Parathyroid adenoma (tissue), 2 donors: ENCODE results near the gene PLCH2.

Source experiments
- H2AFZ ChIP-seq: fragments of 300-600 bp; sonication (generic); one replicate; pipeline ENCODE4 v1.7.0; 2017; ENCODE audit warnings: antibody characterized with exemption, mild to moderate bottlenecking
- H3K27ac ChIP-seq: fragments of 300-600 bp; sonication (generic); one replicate; pipeline ENCODE4 v1.7.0; 2017
- H3K27me3 ChIP-seq: fragments of 300-600 bp; sonication (generic); one replicate; pipeline ENCODE4 v1.7.0; 2017; ENCODE audit warnings: low read length; ENCODE audit not compliant: control insufficient read depth, insufficient read depth
- H3K36me3 ChIP-seq: fragments of 300-600 bp; sonication (generic); one replicate; pipeline ENCODE4 v1.7.0; 2017; ENCODE audit warnings: low read length; ENCODE audit not compliant: control insufficient read depth, insufficient read depth
- H3K4me1 ChIP-seq: fragments of 300-600 bp; sonication (generic); one replicate; pipeline ENCODE4 v1.7.0; 2017; ENCODE audit warnings: control low read depth
- H3K4me2 ChIP-seq: fragments of 300-600 bp; sonication (generic); one replicate; pipeline ENCODE4 v1.7.0; 2017; ENCODE audit warnings: low read length
- H3K4me3 ChIP-seq: fragments of 300-600 bp; sonication (generic); one replicate; pipeline ENCODE4 v1.7.0; 2017; ENCODE audit warnings: low read depth, low read length
- H3K79me2 ChIP-seq: fragments of 300-600 bp; sonication (generic); one replicate; pipeline ENCODE4 v1.7.0; 2017; ENCODE audit warnings: control low read depth
- H3K9ac ChIP-seq: fragments of 300-600 bp; sonication (generic); one replicate; pipeline ENCODE4 v1.7.0; 2017; ENCODE audit warnings: mild to moderate bottlenecking
- H3K9me3 ChIP-seq: fragments of 300-600 bp; sonication (generic); one replicate; pipeline ENCODE4 v1.7.0; 2017; ENCODE audit warnings: low read length; ENCODE audit not compliant: control insufficient read depth
- CTCF ChIP-seq: fragments of 300-600 bp; sonication (generic); IDR thresholded peaks from one replicate; pipeline ENCODE4 v1.7.0; 2017; ENCODE audit warnings: antibody characterized with exemption, mild to moderate bottlenecking
- donor health status: primary hyperparathyroidism.

Gene PLCH2

DNA sequence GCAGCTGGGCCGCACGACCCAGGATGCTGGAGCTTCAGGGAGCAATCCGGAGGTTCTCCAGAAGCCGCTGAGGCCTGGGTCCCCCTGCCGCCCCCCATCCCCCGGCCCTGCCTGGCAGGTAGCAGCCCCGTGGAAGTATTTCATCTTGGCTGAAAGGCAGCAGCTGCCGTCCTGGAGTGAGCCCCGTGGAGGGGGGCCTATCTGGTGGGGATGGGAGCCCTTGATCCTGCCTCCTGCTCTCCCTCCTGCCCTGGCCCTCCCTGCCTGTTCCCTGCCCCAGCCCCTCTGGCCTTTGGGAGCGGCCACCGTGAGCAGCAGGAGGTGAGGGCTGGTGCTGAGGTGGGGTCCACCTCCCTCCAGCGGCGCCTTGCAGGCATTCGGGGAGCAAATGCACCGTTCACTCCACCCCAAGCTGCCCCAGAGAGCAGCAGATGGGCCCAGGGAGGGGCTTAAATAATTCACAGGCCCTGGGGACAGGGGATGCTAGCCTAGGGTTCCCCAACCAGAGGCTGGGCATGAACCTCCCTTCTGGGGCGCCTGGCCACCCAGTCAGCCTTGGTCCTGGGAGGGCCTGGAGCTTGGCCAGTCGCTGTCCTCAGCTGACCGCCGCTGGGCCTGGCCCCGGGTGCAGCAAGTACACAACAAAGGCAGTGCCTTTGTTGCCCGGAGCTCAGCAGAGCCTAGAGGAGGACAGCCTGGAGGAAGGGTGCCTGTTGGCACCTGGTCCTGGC, 23.7 kb upstream of the PLCH2 start:
- H3K4me2 ChIP-seq = no peak overlapping the region
- H3K27ac ChIP-seq = no peak overlapping the region
- no peak for TF ChIP-seq CTCF
- no peaks in the 10 kb centered on the region for H3K4me1 ChIP-seq
- no peaks in the 10 kb centered on the region for H3K27me3 ChIP-seq
- H3K4me3 ChIP-seq = no peak overlapping the region
- no peaks in the 10 kb centered on the region for H3K9me3 ChIP-seq
- no peaks in the 10 kb centered on the region for H3K36me3 ChIP-seq
- no peak overlapping the region for H3K9ac ChIP-seq
- H3K79me2 ChIP-seq = no peaks in the 10 kb centered on the region
- H2AFZ ChIP-seq = no peak overlapping the region

DNA sequence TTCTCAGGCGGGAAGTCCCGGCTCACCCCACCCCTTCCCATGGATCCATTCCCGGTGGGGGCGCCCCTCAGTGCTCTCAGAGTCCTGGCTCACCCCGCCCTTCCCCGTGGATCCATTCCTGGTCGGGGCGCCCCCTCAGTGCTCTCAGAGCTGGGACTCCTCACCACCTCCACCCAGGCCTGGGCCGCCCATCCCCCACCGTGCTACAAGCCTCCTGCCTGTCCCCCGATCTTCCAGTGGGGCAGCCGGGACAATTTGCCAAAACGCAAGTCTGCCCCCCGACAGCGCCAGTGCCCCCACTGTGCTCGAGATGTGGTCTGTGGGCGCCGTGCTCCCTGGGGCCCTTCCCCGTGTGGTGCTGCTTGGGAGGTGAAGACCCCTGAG, 23.2 kb upstream of the PLCH2 start:
- H2AFZ ChIP-seq = no peak overlapping the region
- no peak overlapping the region for H3K4me2 ChIP-seq
- no peak for TF ChIP-seq CTCF
- H3K27me3 ChIP-seq = no peaks in the 10 kb centered on the region
- H3K4me1 ChIP-seq = no peaks in the 10 kb centered on the region
- H3K79me2 ChIP-seq = no peaks in the 10 kb centered on the region
- H3K27ac ChIP-seq = no peak overlapping the region
- H3K4me3 ChIP-seq = no peak overlapping the region
- H3K9ac ChIP-seq = no peak overlapping the region
- H3K36me3 ChIP-seq = no peaks in the 10 kb centered on the region
- no peaks in the 10 kb centered on the region for H3K9me3 ChIP-seq

DNA sequence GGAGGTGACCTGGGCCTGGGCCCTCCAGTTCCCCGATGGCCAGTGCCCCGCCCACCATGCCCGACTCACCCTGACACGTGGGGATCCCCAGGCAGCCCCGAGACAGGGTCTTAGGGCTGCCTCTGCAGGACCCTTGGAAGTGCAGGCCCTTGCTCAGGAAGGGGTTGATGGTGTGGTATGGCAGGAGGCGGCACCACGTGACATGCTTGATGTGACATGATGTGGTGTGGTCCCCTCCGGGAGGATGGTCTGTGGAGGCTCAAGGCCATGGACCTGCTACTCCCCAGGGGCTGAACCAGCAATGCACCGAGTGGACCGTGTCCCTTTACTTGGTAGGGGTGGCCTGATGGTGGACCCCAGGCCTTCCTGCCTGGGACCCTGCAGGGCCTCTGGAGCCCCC, 21.9 kb upstream of the PLCH2 start:
- Histone ChIP-seq H3K9ac (no peak overlapping the region), H3K27me3 (no peaks in the 10 kb centered on the region), H3K4me1 (no peaks in the 10 kb centered on the region), H3K9me3 (no peaks in the 10 kb centered on the region), H3K27ac (no peak overlapping the region), H2AFZ (no peak overlapping the region), H3K4me3 (no peak overlapping the region), H3K79me2 (no peaks in the 10 kb centered on the region), H3K4me2 (no peak overlapping the region), H3K36me3 (no peaks in the 10 kb centered on the region)
- no peak for TF ChIP-seq CTCF

DNA sequence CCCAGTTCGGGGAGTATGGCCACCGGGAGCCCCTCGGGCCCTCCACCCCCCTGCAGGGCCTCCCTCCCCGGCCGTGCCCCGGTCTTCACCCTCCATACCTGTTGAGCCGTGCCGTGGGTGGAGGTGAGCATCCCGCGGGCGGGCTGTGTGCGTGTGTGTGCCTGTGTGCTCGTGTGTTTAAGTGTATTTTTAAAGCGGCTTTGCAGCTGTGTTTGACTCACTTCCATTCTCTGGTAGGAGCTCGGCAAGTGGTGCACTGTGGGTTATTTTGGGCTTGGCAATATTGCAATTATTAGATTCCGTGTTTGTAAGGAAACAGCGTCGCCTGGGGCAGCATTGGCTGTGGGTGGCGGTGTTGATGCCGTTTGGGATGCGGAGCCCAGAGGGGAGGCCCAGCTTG, 20.3 kb upstream of the PLCH2 start:
- no peaks in the 10 kb centered on the region for H3K27me3 ChIP-seq
- no peak overlapping the region for H2AFZ ChIP-seq

More for the DNA sequence above, 20.3 kb upstream of the PLCH2 start:
- Histone ChIP-seq H3K4me2 (no peak overlapping the region), H3K27ac (no peak overlapping the region), H3K36me3 (no peaks in the 10 kb centered on the region), H3K79me2 (no peaks in the 10 kb centered on the region), H3K4me1 (peaks cover 11% of the 10 kb centered on the region), H3K4me3 (no peak overlapping the region), H3K9me3 (no peaks in the 10 kb centered on the region), H3K9ac (no peak overlapping the region)
- no peak for TF ChIP-seq CTCF
